Stimulated activated CD8-positive, alpha-beta memory T cell treated with anti-CD3 and anti-CD28 coated beads, Interleukin-15, amount 100 ng/mL, for 1 hour (primary cell): ENCODE data around the gene CRB2.

Experiments used
- DNase-seq: peaks from one replicate; pipeline ENCODE4 v3.0.0-alpha.2; 2020; ENCODE audit warnings: low read depth

The CRB2 gene

GRCh38 chr9:123406691-123407216 lies 50.8 kb downstream of the CRB2 start:
- DNase-seq = no peak

DNA sequence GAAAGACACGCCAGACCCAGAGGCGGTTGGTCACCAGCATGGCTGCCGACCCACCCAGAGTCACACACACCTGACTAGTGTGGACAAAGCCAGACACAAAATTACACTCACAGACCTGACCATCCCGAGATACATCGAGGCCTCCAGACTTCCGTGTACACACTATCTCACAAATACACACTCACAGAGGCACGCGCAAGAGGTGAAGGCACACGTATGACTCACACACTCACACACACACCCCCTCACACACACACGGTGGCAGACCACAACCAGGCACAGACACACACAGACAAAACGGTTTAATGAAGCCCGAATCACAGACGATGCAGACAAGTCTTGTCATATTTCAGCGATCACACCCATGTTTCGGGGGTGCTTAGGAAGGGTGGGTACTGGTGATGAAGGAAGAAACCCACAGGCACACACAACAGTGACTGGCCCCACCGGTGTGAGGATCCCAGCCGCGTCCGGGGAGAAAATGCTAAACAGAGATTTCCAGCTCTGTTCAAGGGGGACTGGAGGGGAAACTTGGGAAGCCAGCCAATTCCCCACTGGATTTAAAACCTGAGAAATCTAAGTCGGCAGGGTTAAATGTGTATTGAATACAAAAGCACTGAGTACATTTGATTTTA lies 51.3 kb downstream of the CRB2 start:
- no peak for DNase-seq

DNA sequence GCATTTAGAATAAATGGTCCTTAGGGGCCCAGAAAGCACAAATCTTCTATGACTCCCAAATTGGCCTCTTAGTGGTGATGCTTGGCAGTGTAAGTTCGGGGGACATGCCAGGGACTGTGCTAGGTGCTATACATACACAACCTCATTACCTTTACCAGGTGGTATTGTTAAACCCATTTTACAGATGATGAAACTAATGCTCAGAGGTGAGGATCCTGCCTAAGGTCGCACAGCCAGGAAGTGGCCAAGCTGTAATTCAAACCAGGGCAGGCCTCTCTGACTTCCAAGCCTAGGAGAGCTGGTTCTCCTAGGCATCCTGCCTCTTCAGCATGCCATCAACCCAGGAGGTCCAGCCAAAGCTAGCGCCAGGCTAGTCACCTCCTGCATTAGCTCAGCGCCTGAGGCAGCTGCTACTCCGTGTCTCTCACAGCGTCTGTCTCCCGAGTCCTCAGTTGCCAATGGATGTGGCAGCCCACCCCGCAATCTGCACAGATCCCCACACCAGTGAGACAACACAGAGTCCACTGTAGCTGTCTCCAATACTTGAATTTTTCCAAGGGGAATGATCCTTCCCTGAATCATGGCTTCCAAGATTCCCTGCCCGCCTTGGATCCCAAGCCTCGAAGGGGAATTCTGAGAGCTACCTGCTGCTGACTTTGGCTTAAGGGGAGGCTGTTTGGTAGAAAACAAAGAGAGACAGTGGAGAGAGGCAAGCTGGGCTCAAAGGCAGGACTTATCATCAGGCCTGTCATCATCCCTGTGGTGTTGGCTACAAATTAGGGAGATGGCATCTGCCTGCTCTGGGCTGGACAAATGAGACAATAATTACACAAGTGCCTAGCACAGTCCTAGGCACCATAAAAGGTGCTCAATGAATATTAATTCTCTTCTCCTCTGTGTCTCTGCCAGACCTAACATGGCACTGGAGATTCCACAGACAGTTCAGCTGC lies 52.6 kb downstream of the CRB2 start:
- no peak for DNase-seq

DNA sequence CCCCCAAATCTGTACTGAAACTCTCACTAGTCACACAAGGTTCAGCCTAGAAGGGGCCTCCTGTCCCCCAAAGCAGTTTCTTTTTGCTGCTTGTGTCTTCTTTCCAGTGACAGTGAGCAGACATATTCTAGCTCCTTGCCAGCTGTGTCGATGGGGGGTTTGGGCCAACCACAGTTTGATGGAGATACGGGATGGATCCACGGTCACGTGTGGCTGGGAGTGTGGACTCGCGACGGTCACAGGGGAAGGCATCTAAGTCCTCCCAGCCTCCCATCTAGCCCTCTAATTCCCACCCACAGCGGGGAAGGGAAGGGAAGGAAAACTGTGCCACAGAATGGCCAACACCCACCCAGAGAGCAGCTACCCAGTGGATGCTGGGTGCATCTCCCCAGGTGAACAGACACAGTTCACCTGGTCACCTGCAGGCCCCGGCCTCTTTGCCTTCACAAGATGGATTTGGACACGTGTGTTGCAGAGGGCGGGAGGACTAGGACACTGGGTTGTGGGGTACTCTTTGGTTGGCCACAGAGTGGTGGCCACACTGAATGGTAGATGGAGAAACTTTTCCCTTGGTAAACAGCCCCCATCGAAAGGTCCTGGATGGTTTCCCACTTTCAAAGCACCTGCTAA lies 54.4 kb downstream of the CRB2 start:
- no peak for DNase-seq

DNA sequence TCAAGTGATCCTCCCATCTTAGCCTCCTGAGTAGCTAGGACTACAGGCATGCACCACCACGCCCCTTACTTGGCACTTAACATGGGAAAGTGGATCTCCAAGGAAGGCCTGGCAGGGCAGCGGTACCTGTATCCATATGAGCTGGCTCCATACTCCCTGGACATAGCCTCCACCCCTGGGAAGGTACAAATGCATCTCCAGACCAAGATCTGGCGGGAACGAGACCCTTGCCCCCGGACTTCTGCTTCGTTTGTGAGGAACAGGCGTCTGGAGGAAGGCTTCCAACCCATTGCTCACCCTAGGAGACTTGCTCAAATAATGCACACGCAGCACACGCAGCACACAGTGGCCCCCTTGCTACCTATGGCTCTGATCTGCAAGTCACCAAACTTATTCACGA lies 55.2 kb downstream of the CRB2 start:
- DNase-seq = no peak

DNA sequence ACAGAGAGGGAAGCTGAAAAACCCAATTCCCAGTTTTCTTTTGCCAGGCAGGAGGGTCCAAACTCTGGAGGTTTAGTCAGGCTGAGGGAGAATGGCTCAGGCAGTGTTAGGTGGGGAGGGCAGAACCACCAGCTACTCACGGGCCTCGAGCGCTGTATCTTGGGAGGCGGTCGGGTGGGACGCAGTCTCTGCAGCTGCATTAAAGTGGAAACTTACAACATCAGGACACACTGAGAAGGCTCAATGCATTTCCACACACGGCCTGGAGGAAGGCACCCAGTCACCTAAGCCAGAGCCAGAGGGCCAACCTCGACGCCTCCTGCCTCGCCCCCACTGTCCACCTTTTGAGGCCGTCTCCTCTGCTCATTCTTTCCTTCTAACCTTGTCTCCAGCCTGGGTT lies 55.6 kb downstream of the CRB2 start:
- no peak for DNase-seq

- DNase-seq = no peak
Observed at GRCh38 chr9:123412171-123412820, 56.3 kb downstream of the CRB2 start.

- DNase-seq = no peak
Observed at GRCh38 chr9:123414204-123414603, 58.2 kb downstream of the CRB2 start.

- no peak for DNase-seq
Observed at GRCh38 chr9:123414936-123415930, 59.2 kb downstream of the CRB2 start.

DNA sequence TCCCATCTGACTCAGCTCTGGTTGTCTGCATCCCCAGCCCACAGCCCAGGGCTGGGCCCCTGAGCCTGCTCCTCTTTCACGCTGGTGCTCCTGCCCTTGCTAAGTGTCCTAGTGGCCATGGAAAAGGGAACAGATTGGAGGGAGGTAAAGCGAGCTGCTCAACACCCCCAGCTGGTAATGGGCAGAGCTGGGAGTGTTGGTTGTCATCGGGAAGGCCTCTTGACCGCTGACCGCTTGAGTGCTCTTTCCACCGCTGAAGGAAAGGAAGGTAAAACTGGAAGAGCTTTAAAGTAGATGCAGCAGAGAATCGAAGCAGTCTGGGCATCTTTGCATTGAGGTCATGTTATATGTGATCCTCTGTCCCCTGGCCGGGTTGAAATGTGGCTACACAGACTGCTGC lies 60.2 kb downstream of the CRB2 start:
- no peak for DNase-seq

GRCh38 chr9:123417289-123418051 lies 61.5 kb downstream of the CRB2 start:
- DNase-seq = no peak

- no peak for DNase-seq
Observed at GRCh38 chr9:123418052-123418430, 62.0 kb downstream of the CRB2 start.

DNA sequence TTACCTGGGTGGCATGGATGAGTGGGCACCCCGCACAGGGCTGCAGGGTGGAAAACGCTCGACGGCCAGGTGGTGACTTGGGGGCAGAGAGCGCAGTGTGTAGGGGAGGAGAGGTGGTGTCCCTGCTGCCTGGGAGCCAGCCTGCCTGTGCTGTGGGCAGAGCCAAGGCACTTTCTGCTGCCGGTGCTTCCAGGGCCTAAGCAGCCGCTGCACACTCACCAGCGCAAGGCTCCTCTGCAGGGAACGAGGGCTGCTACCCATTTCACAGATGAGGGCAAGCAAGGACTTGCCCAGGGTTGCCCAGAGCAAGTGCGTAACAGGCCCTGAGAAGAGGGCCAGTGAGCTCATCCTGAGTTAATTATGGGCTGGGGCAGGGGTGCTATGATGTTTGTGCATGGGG lies 62.5 kb downstream of the CRB2 start:
- DNase-seq = no peak

- DNase-seq = no peak
Observed at GRCh38 chr9:123419091-123419490, 63.1 kb downstream of the CRB2 start.

DNA sequence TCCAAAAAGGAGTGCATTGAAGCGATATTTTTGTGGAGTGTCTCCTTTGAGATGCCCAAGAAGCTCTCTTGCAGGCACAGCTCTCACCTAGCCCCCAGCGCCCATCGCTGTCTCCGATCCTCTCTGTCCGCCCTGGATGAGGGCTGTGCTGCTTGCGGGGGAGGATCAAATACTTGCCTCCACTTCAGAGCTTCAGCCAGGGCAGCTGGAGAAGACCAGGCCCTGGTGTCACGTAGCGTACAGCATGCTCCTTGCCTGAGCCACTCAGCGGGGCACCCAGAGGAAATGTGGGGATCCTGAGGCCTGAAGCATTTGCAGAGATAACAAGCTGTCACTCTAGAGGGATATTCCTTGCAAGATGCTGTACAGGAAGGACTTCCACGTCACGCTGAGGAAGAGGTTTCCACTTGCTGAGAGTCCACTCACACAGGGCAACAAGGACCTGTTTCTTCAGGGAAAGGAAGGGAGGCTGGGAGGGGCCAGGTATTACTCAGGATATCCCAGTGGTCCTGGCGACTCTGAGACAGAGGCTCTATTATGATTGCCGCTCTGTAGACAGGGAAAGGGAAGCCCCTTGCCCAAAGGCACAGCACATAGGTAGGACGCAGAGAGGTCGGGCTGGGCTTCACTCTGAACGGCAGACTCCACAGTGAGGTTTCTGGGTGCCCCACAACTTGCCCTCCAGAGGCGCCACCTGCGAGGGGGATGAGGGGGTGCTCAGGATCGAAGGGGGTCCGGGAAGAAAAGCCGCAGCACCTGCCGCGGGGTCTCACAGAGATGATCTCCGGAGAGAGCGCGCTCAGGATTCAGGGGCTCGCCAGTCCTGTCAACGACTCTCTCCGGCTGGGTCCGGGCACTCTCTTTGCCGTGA lies 64.0 kb downstream of the CRB2 start:
- no peak for DNase-seq

GRCh38 chr9:123420592-123421111 lies 64.7 kb downstream of the CRB2 start:
- no peak for DNase-seq

DNA sequence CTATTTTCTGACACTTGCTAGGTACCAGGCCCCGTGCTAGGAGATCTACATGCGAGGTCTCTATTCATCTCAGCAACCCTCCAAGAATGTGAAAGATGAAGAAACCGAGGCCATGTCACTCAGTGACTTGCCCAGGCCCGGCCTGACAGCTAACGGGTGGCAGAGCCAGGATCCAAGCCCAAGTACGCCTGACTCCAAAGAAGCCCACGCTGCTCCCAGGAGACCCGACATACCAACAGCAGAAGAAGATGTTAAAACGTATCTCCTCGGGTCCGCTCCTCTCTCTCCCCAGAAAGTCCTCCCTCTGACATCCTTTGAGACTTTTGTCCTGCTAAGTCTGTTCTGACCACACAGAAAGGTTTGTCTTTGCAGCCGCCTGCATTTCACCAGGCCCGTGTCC lies 65.2 kb downstream of the CRB2 start:
- DNase-seq = no peak

- no peak for DNase-seq
Observed at GRCh38 chr9:123421801-123422455, 65.9 kb downstream of the CRB2 start.
